GM12874 (cell line): ENCODE data around the gene C12orf43.

ENCODE experiments used
- TF ChIP-seq, protein P1 (sequence below): IDR thresholded peaks from 2 replicates; pipeline ENCODE4 v1.5.1; 2011; ENCODE audit warnings: low read depth, mild to moderate bottlenecking, control low read depth, low read length, moderate library complexity; ENCODE audit not compliant: insufficient read depth

The C12orf43 gene

GRCh38 chr12:120956579-120957300 lies 59.5 kb downstream of the C12orf43 start:
- TF ChIP-seq, protein P1, sequence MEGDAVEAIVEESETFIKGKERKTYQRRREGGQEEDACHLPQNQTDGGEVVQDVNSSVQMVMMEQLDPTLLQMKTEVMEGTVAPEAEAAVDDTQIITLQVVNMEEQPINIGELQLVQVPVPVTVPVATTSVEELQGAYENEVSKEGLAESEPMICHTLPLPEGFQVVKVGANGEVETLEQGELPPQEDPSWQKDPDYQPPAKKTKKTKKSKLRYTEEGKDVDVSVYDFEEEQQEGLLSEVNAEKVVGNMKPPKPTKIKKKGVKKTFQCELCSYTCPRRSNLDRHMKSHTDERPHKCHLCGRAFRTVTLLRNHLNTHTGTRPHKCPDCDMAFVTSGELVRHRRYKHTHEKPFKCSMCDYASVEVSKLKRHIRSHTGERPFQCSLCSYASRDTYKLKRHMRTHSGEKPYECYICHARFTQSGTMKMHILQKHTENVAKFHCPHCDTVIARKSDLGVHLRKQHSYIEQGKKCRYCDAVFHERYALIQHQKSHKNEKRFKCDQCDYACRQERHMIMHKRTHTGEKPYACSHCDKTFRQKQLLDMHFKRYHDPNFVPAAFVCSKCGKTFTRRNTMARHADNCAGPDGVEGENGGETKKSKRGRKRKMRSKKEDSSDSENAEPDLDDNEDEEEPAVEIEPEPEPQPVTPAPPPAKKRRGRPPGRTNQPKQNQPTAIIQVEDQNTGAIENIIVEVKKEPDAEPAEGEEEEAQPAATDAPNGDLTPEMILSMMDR, result no peak

- TF ChIP-seq, protein P1, result no peak
These were observed 61.1 kb downstream of the C12orf43 start for GRCh38 chr12:120955232-120955631.

DNA sequence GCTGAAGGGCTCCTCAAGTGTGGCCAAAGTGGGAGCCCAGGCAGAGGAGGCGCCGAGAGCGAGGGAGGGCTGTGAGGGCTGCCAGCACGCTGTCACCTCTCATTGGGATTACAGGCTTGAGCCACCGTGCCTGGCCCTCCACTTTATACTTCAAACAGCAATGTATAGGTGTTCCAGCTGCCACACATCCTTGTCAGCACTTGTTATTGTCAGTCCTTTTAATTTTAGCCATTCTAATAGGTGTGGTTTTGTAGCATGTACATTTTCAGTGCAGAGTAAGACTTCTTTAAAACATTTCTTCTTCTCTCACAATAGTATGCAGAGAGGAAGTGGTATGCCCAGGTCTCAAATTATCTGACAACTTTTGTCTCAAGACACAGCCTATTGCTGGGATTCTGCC lies 65.5 kb downstream of the C12orf43 start:
- TF ChIP-seq, protein P1, result no peak
